RCC 7860 (cell line): Measurements from ENCODE around the gene PFKP.

ENCODE experiments used
- DNase-seq: peaks from one replicate; pipeline ENCODE4 v3.0.0-alpha.2; 2015; ENCODE audit warnings: low spot score
- FAIRE-seq: peaks from 2 replicates; lab custom pipeline; 2012; peaks lifted over from hg19 to GRCh38; lab: Jason Lieb, UNC

Gene PFKP

GRCh38 chr10:3068968-3069737, 1.8 kb downstream of the PFKP start:
- DNase-seq (no peak), FAIRE-seq (no peak)

GRCh38 chr10:3069876-3070275, 2.5 kb downstream of the PFKP start:
- FAIRE-seq (no peak), DNase-seq (no peak)

- peak; percentile 92 for DNase-seq
- FAIRE-seq = peak; percentile 98
Observed at GRCh38 chr10:3071405-3072198, 4.3 kb downstream of the PFKP start.

- DNase-seq (no peak), FAIRE-seq (no peak)
Observed at GRCh38 chr10:3072641-3073360, 5.5 kb downstream of the PFKP start.

- no peak for DNase-seq
- no peak for FAIRE-seq
Observed at GRCh38 chr10:3074145-3074665, 6.9 kb downstream of the PFKP start.

GRCh38 chr10:3074985-3075600, 7.7 kb downstream of the PFKP start:
- FAIRE-seq (no peak), DNase-seq (no peak)

GRCh38 chr10:3076138-3076537, 8.8 kb downstream of the PFKP start:
- DNase-seq = no peak

GRCh38 chr10:3077509-3077908, 10.2 kb downstream of the PFKP start:
- DNase-seq (no peak), FAIRE-seq (peak; percentile 56)

More at GRCh38 chr10:3076138-3076537, 8.8 kb downstream of the PFKP start:
- no peak for FAIRE-seq

GRCh38 chr10:3077940-3078630, 10.7 kb downstream of the PFKP start:
- no peak for FAIRE-seq
- no peak for DNase-seq

- FAIRE-seq = no peak
- no peak for DNase-seq
Observed at GRCh38 chr10:3081383-3081981, 14.1 kb downstream of the PFKP start.

GRCh38 chr10:3082290-3082689, 14.9 kb downstream of the PFKP start:
- DNase-seq = no peak
- FAIRE-seq = no peak

- DNase-seq (no peak), FAIRE-seq (no peak)
Observed at GRCh38 chr10:3085785-3086567, 18.6 kb downstream of the PFKP start.

- FAIRE-seq (no peak), DNase-seq (no peak)
Observed at GRCh38 chr10:3090388-3090787, 23.0 kb downstream of the PFKP start.

GRCh38 chr10:3090914-3091787, 23.8 kb downstream of the PFKP start:
- FAIRE-seq = peak; percentile 89
- peak; percentile 90 for DNase-seq

- FAIRE-seq (no peak), DNase-seq (no peak)
Observed at GRCh38 chr10:3091921-3092320, 24.6 kb downstream of the PFKP start.

- DNase-seq (no peak), FAIRE-seq (no peak)
Observed at GRCh38 chr10:3093996-3094395, 26.6 kb downstream of the PFKP start.

GRCh38 chr10:3094609-3095036, 27.3 kb downstream of the PFKP start:
- DNase-seq (no peak), FAIRE-seq (no peak)
